Activated CD4-positive, CD25-positive, alpha-beta regulatory T cell (primary cell): Measurements from ENCODE around the gene FGFR3.

Experiments
- DNase-seq, 4 experiments: peaks; one replicate each; lab custom pipeline; 2025; lab: John Stamatoyannopoulos, UW

Gene FGFR3

GRCh38 chr4:1792832-1793495 is at the start of gene FGFR3:
Gene FGFR3, plus strand, starts transcription at chr4:1793293. Its CDS starts 642 bp downstream, at chr4:1793935.
- DNase-seq = no peak

GRCh38 chr4:1743551-1743950 is 49.5 kb upstream of the FGFR3 start:
- DNase-seq = no peak

GRCh38 chr4:1743975-1744374 is 49.1 kb upstream of the FGFR3 start:
- no peak for DNase-seq

- no peak for DNase-seq
Observed at GRCh38 chr4:1744552-1744951, 48.5 kb upstream of the FGFR3 start.

GRCh38 chr4:1745165-1745564 is 47.9 kb upstream of the FGFR3 start:
- DNase-seq = no peak

- no peak for DNase-seq
Observed at GRCh38 chr4:1745697-1746096, 47.4 kb upstream of the FGFR3 start.

GRCh38 chr4:1746265-1746691 is 46.8 kb upstream of the FGFR3 start:
- peak; percentile 61 to 81 (median 72) for DNase-seq

GRCh38 chr4:1746919-1747602 is 46.0 kb upstream of the FGFR3 start:
- no peak for DNase-seq

GRCh38 chr4:1747603-1747967 is 45.5 kb upstream of the FGFR3 start:
- no peak for DNase-seq

- DNase-seq = peak; percentile 56 to 74 (median 68)
Observed at GRCh38 chr4:1748465-1748995, 44.6 kb upstream of the FGFR3 start.

- DNase-seq = no peak
Observed at GRCh38 chr4:1749370-1749769, 43.7 kb upstream of the FGFR3 start.

- no peak for DNase-seq
Observed at GRCh38 chr4:1749826-1750225, 43.3 kb upstream of the FGFR3 start.

- no peak for DNase-seq
Observed at GRCh38 chr4:1750381-1751154, 42.5 kb upstream of the FGFR3 start.

- DNase-seq = no peak
Observed at GRCh38 chr4:1751155-1751918, 41.8 kb upstream of the FGFR3 start.

GRCh38 chr4:1751919-1752283 is 41.2 kb upstream of the FGFR3 start:
- no peak for DNase-seq

GRCh38 chr4:1752284-1753041 is 40.6 kb upstream of the FGFR3 start:
- no peak for DNase-seq

GRCh38 chr4:1753294-1753696 is 39.8 kb upstream of the FGFR3 start:
- no peak for DNase-seq

- DNase-seq = no peak
Observed at GRCh38 chr4:1753697-1754311, 39.3 kb upstream of the FGFR3 start.

GRCh38 chr4:1754336-1754735 is 38.8 kb upstream of the FGFR3 start:
- no peak for DNase-seq

GRCh38 chr4:1755297-1755696 is 37.8 kb upstream of the FGFR3 start:
- DNase-seq = no peak

- DNase-seq = no peak
Observed at GRCh38 chr4:1756079-1756478, 37.0 kb upstream of the FGFR3 start.
